ENCODE results near the gene RGS1.

The RGS1 gene

DNA sequence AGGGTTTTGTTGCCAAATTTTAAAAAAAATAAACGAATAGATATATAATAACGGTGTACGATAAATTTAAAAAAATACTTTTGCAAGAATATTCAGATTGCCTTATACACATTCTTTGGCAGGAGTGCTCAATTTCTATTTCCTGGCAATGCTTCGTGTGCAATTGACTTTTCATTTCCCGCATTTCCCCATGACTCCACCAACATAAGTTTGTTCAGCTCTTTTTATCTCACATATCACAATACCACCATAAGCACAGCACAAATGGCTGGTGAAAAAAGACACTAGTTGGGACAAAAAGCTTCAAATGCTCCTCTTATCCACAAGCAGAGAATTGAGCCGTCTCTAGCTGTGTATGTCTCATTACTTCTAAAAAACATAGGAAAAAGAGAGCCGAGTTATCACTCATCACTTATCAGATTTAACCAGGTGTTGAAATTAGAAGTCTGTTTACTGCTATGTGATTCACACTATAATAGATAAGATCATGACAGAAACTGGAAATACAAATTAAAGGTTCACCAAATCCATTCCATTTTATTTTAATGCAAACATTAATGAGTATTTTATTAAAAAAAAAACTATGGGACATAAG lies 28.9 kb upstream of the RGS1 start:
- no peak overlapping the region for H3K4me3 ChIP-seq (ENCODE audit: low read depth, low read length)
- TF ChIP-seq, protein P1, sequence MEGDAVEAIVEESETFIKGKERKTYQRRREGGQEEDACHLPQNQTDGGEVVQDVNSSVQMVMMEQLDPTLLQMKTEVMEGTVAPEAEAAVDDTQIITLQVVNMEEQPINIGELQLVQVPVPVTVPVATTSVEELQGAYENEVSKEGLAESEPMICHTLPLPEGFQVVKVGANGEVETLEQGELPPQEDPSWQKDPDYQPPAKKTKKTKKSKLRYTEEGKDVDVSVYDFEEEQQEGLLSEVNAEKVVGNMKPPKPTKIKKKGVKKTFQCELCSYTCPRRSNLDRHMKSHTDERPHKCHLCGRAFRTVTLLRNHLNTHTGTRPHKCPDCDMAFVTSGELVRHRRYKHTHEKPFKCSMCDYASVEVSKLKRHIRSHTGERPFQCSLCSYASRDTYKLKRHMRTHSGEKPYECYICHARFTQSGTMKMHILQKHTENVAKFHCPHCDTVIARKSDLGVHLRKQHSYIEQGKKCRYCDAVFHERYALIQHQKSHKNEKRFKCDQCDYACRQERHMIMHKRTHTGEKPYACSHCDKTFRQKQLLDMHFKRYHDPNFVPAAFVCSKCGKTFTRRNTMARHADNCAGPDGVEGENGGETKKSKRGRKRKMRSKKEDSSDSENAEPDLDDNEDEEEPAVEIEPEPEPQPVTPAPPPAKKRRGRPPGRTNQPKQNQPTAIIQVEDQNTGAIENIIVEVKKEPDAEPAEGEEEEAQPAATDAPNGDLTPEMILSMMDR (IDR thresholded peaks at IDR 0.05; ENCODE audit: borderline replicate concordance, insufficient read depth, low read depth, low read length), result no peak

DNA sequence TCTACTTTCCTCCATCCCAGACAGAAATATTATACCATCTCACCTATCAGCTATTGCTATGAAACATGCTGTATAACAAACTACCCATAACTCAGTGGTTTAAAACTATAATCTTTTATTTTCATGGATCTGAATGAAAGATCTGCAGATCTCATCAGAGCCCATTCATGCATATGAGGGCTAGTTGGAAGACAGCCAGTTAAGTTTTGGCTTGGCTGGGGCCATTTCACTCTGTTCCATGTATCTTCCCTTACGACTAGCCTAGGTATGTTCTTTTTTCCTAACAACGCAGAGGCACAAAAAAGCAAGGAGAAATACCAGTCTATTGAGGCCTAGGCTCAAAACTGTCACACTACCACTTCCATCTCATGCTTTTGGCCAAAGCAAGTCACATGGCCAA lies 28.1 kb upstream of the RGS1 start:
- no peak overlapping the region for H3K4me3 ChIP-seq (ENCODE audit: low read depth, low read length)
- TF ChIP-seq, protein P1 (IDR thresholded peaks at IDR 0.05; ENCODE audit: borderline replicate concordance, insufficient read depth, low read depth, low read length), result no peak

DNA sequence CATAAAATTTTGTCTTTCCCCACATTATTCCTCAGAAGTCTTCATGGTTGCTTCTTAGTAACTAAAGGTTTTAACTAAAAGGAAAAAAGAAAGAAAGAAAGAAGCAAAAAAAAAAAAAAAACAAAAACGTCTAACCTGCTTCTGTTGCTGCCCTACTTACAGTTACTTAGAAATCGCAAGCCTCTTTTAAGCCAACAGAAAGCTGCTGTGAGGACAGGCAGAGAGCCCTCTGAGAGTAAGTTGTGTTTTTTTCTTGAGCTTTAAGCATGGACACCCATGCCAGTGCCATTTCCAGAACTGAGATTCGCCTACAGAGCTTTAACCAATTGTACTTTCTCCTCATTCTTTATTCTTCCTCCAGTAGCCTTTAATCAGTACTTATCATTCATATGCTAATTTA lies 25.6 kb upstream of the RGS1 start:
- TF ChIP-seq, protein P1 (IDR thresholded peaks at IDR 0.05; ENCODE audit: borderline replicate concordance, insufficient read depth, low read depth, low read length), result no peak
- H3K4me3 ChIP-seq (ENCODE audit: low read depth, low read length), result no peak overlapping the region

DNA sequence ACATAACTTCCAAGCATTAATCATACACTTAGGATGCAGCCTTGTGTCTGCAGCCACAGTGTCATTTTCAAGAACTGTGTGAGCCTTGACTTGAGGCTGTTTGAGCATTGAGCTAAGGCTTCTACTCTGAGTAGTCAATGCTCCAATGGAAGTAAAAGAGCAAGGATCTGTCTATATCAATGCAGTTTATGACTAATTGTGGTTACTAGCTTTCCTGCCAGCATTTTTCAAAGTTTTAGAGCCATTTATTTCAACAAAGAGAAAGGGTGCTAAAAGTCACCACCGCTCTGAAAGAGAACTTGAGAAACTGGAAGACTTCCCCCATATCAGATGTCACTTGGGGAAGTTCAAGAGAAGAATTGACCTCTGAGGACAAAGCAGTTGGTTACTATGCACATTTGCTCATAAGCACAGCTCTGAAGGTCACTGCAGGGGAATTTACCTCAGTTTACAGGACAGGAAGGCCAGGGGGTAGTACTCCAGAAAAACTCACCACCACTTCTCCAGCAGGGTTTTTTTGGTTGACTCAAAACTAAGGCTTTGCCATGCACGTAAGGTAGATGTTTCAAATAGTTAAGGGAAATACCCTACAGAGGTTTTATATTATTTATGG lies 24.5 kb upstream of the RGS1 start:
- no peak overlapping the region for H3K4me3 ChIP-seq (ENCODE audit: low read depth, low read length)
- TF ChIP-seq, protein P1 (IDR thresholded peaks at IDR 0.05; ENCODE audit: borderline replicate concordance, insufficient read depth, low read depth, low read length), result no peak

DNA sequence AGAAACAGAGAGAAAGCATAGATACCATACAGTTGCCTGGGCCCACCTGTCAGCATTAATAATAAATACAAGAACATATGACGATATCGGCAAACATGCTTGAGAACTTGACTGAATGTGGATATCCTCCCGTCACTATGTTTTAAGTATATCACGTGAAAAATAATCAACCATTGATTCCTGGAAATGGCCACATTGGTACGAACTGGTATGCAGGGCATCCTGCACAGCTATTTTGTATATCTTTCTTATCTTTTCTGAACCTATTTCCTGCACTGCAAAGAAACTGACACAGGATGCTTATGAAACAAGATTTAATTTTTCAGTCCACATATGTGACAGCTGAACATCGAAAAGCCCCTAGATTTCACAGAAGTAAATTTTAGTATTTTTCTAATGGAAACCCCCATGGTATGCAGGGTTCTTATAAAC lies 22.8 kb upstream of the RGS1 start:
- TF ChIP-seq, protein P1 (IDR thresholded peaks at IDR 0.05; ENCODE audit: borderline replicate concordance, insufficient read depth, low read depth, low read length), result no peak
- no peak overlapping the region for H3K4me3 ChIP-seq (ENCODE audit: low read depth, low read length)

DNA sequence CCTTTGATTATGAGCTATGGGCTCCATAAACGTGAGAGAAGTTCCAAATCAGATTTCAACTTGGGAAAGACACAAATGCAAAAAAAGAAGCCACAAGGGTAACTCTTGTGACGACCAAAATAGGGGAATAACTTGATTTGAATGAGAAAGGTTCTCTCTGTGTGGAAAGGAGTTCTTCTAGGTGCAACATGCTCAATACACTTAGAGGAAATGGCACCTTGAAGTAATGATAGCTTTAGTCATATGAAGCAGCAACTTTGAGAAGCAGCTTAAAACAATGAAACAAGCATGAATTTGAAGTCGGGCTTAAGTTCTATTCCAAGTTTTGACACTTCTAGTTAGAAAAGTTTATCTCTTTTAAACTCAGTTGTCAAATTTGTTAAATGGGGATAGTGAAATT lies 21.8 kb upstream of the RGS1 start:
- TF ChIP-seq, protein P1 (IDR thresholded peaks at IDR 0.05; ENCODE audit: borderline replicate concordance, insufficient read depth, low read depth, low read length), result no peak
- H3K4me3 ChIP-seq (ENCODE audit: low read depth, low read length), result no peak overlapping the region

DNA sequence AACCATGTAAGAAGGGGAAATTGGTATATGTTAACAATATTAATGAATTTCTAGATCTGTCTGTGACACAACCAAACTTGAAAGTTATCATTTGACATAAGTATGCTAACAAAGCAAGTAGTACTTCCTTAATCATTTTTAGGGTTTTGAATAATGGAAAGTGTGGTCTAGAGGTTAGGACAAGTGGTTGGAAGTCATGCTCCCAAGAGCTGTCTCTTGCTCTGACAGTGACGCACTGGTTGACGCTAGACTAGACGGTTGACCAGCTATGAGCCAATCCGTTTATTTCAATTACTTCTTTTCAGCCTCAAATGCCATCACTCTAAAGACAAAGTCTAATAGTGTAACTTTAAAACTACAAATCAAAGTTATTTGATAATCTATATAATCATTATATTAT lies 20.7 kb upstream of the RGS1 start:
- TF ChIP-seq, protein P1 (IDR thresholded peaks at IDR 0.05; ENCODE audit: borderline replicate concordance, insufficient read depth, low read depth, low read length), result no peak
- no peak overlapping the region for H3K4me3 ChIP-seq (ENCODE audit: low read depth, low read length)

Data from GM12875 (cell line).